ENCODE results near the gene TAF6L. TPM values are rescaled to one million over a fixed set of nuclear protein-coding genes. Genes with fewer than 3 reads are reported as not detected.
"Not testable (repeated sequence)": the region's sequence is repeated elsewhere in the genome, so short reads cannot be mapped to it uniquely, and the experiment has no call there.

TAF6L gene
- polyA plus RNA-seq, 1 experiment = 8.9 TPM

- no peak overlapping the region for H3K4me3 ChIP-seq (ENCODE audit: low read depth, low read length)
- H3K27me3 ChIP-seq (ENCODE audit: control insufficient read depth, insufficient read depth, low read length) = no peaks in the 10 kb centered on the region
- ChIA-PET POLR2A (interaction anchor here (1.0 kb wide), 1 partner anchor 21 kb away, joined by 8 read pairs; the partner anchor contains the start of gene STX5), CTCF (no interaction called here)
- no peaks in the 10 kb centered on the region for H3K9me3 ChIP-seq (ENCODE audit: control insufficient read depth, insufficient read depth, low read length)
- no peak for DNase-seq (ENCODE audit: low read depth, low spot score)
- no peak overlapping the region for H3K27ac ChIP-seq (ENCODE audit: low read depth, low read length)
- no peak for TF ChIP-seq CTCF (IDR thresholded peaks at IDR 0.05; ENCODE audit: low read depth, low read length)
These were observed 39.6 kb downstream of the TAF6L start for GRCh38 chr11:62810748-62811147.

DNA sequence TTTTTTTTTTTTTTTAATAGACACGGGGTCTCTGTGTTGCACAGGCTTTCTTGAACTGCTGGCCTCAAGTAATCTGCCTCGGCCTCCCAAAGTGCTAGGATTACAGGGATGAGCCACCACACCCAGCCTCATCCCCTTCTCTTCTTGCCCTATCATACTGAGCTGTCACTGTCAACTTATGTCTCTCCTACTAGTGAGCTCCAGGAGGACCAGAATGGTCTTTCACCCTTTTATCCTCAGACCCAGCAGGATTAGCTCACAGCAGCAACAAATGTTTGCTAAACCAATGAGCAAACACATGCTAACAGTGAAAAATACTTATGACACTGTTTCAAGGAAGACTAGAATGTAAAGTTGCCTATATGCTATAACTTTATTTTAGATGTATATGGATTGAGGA lies 40.5 kb downstream of the TAF6L start:
- Histone ChIP-seq H3K9me3 (ENCODE audit: control insufficient read depth, insufficient read depth, low read length) (no peaks in the 10 kb centered on the region), H3K27ac (ENCODE audit: low read depth, low read length) (no peak overlapping the region), H3K4me3 (ENCODE audit: low read depth, low read length) (no peak overlapping the region), H3K27me3 (ENCODE audit: control insufficient read depth, insufficient read depth, low read length) (no peaks in the 10 kb centered on the region)
- CTCF ChIA-PET = interaction anchor here (0.7 to 1.1 kb wide), 2 partner anchors 25 to 903 kb away, joined by 4 to 5 read pairs; no protein-coding TSS in a partner anchor
- POLR2A ChIA-PET = interaction anchor here (0.5 to 0.7 kb wide), 2 partner anchors 18 to 44 kb away, joined by 3 to 6 read pairs; no protein-coding TSS in a partner anchor
- no peak for TF ChIP-seq CTCF (IDR thresholded peaks at IDR 0.05; ENCODE audit: low read depth, low read length)
- DNase-seq (ENCODE audit: low read depth, low spot score) = no peak

- no peak for TF ChIP-seq CTCF (IDR thresholded peaks at IDR 0.05; ENCODE audit: low read depth, low read length)
- no peak for DNase-seq (ENCODE audit: low read depth, low spot score)
- Histone ChIP-seq H3K27ac (ENCODE audit: low read depth, low read length) (no peak overlapping the region), H3K27me3 (ENCODE audit: control insufficient read depth, insufficient read depth, low read length) (no peaks in the 10 kb centered on the region), H3K9me3 (ENCODE audit: control insufficient read depth, insufficient read depth, low read length) (no peaks in the 10 kb centered on the region), H3K4me3 (ENCODE audit: low read depth, low read length) (no peak overlapping the region)
- POLR2A ChIA-PET = interaction anchor here (0.7 to 1.3 kb wide), 3 partner anchors 12 to 29 kb away, joined by 3 to 6 read pairs (median 5); partner anchors contain the start of gene STX5
- CTCF ChIA-PET = interaction anchor here (1.4 to 2.8 kb wide), 2 partner anchors 30 to 68 kb away, joined by 4 to 13 read pairs; partner anchors contain the start of gene TMEM179B
These were observed 45.4 kb downstream of the TAF6L start for GRCh38 chr11:62816557-62816956.

DNA sequence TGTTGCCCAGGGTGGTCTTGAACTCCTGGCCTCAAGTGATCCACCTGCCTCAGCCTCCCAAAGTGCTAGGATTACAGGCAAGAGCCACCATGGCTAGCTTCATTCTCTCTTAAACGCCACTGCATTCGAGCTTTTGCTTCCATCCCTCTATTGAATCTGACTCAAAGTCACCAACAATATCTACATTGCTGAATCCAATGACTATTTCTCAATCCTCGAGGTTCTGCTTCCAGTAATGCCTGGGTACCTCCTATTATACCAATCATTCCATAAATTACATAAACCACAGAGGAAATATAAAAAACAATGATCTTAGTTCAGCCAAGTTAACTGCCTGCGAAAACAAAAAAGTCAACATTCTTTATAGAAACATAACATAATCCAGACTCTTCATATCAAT lies 45.9 kb downstream of the TAF6L start:
- POLR2A ChIA-PET = interaction anchor here (1.0 kb wide), 1 partner anchor 13 kb away, joined by 3 read pairs; no protein-coding TSS in a partner anchor
- TF ChIP-seq CTCF (IDR thresholded peaks at IDR 0.05; ENCODE audit: low read depth, low read length) = no peak
- Histone ChIP-seq H3K27ac (ENCODE audit: low read depth, low read length) (no peak overlapping the region), H3K4me3 (ENCODE audit: low read depth, low read length) (no peak overlapping the region), H3K9me3 (ENCODE audit: control insufficient read depth, insufficient read depth, low read length) (no peaks in the 10 kb centered on the region), H3K27me3 (ENCODE audit: control insufficient read depth, insufficient read depth, low read length) (no peaks in the 10 kb centered on the region)
- CTCF ChIA-PET = interaction anchor here (1.4 to 2.8 kb wide), 2 partner anchors 31 to 67 kb away, joined by 4 to 13 read pairs; partner anchors contain the start of gene TMEM179B
- DNase-seq (ENCODE audit: low read depth, low spot score) = no peak

DNA sequence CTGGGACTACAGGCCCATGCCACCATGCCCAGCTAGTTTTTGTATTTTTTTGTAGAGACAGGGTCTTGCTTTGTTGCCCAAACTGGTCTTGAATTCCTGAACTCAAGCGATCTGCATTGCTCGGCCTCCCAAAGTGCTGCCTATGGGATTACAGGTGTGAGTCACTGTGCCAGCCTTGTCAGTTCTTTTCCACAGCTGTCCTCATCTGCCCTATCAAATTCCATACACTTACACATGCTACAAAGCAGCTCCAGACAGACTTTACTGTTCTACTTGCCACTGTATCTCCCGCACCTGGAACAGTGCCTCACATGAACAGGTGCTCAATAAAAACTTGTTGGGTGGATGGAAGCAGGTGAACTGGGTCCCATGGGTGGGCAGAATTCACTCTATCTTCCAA lies 52.5 kb downstream of the TAF6L start:
- CTCF ChIA-PET = no interaction called here
- no peaks in the 10 kb centered on the region for H3K9me3 ChIP-seq (ENCODE audit: control insufficient read depth, insufficient read depth, low read length)
- no peak overlapping the region for H3K27ac ChIP-seq (ENCODE audit: low read depth, low read length)
- POLR2A ChIA-PET = interaction anchor here (1.6 kb wide), 1 partner anchor 16 kb away, joined by 6 read pairs; no protein-coding TSS in a partner anchor
- H3K4me3 ChIP-seq (ENCODE audit: low read depth, low read length) = no peak overlapping the region
- DNase-seq (ENCODE audit: low read depth, low spot score) = no peak
- TF ChIP-seq CTCF (IDR thresholded peaks at IDR 0.05; ENCODE audit: low read depth, low read length) = no peak
- H3K27me3 ChIP-seq (ENCODE audit: control insufficient read depth, insufficient read depth, low read length) = no peaks in the 10 kb centered on the region

- H3K27me3 ChIP-seq (ENCODE audit: control insufficient read depth, insufficient read depth, low read length); H3K27ac ChIP-seq (ENCODE audit: low read depth, low read length); H3K9me3 ChIP-seq (ENCODE audit: control insufficient read depth, insufficient read depth, low read length); H3K4me3 ChIP-seq (ENCODE audit: low read depth, low read length); DNase-seq (ENCODE audit: low read depth, low spot score): not testable (repeated sequence)
- ChIA-PET POLR2A (interaction anchor here (1.0 to 1.3 kb wide), 2 partner anchors 13 to 163 kb away, joined by 3 read pairs; partner anchors contain the start of genes C11orf98 and CSKMT), CTCF (interaction anchor here (1.7 kb wide), 1 partner anchor 42 kb away, joined by 9 read pairs; no protein-coding TSS in a partner anchor)
These were observed 56.9 kb downstream of the TAF6L start for GRCh38 chr11:62828130-62828529.

Data from AG04450 (cell line).